ENCODE results near the gene MCC. TPM values are rescaled to one million over a fixed set of nuclear protein-coding genes. Genes with fewer than 3 reads are reported as not detected.

Gene MCC
- total RNA-seq, 5 donors from 2014 or later (not counting 1 experiment from before 2014, with no cell fraction given), result 2.6 to 8.3 (median 6.3) TPM

DNA sequence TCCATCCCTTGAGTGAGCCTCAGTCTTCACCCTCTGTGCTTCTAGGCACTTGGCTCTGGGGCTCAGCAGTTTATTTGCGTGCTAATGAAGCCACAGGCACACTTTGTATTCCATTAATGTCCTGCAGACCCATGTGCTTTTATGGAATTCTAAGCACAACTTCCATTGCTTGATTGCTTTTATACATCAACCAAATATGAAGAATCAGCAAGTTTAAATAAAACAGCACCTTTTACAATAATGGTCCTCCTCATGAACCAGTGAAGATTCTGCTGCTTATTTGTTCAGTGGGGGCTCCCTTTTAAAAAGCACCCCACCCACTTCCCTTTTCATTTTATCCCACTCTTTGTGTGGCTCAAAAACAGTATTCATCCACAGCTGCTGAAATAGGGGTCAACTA lies 451.4 kb downstream of the MCC start:
- ChIA-PET POLR2A (interaction anchor here in 1 of 2 donors (0.6 kb wide), 1 partner anchor 17 kb away, joined by 3 read pairs; no protein-coding TSS in a partner anchor), CTCF (no interaction called here)
- Histone ChIP-seq H3K27ac (ENCODE audit: low read length) (no peak overlapping the region), H3K27me3 (replicated peaks in 1 of 2; ENCODE audit: control insufficient read depth in 2 of 2, extremely low read depth in 1 of 2, insufficient read depth in 2 of 2, low read length in 1 of 2) (peaks cover 0 to 4% of the 10 kb centered on the region in 2 experiments), H3K4me1 (ENCODE audit: control insufficient read depth in 1 of 2, extremely low read depth in 1 of 2, insufficient read depth in 2 of 2, low read length in 2 of 2) (peaks cover 4 to 8% of the 10 kb centered on the region in 2 experiments), H3K36me3 (ENCODE audit: control insufficient read depth in 2 of 2, extremely low read depth in 1 of 2, insufficient read depth in 1 of 2, low read length in 1 of 2) (no peaks in the 10 kb centered on the region), H3K9me3 (no peaks in the 10 kb centered on the region), H3K4me3 (ENCODE audit: control insufficient read depth in 1 of 2, extremely low read depth in 1 of 2, low read length in 1 of 2) (no peak overlapping the region)
- ATAC-seq (replicated peaks in 1 of 4) (no peak), DNase-seq (no peak)
- Mint-ChIP-seq H3K27me3 (no peaks in the 10 kb centered on the region), H3K4me3 (no peak overlapping the region), H3K36me3 (peaks cover 19% of the 10 kb centered on the region), H3K27ac (no peak overlapping the region), H3K4me1 (peaks cover 10 to 21% (median 11%) of the 10 kb centered on the region in 3 donors), H3K9me3 (no peaks in the 10 kb centered on the region)
- WGBS (ENCODE audit: insufficient coverage), result 100% methylated on average over 1 of the region's 1 CpG

DNA sequence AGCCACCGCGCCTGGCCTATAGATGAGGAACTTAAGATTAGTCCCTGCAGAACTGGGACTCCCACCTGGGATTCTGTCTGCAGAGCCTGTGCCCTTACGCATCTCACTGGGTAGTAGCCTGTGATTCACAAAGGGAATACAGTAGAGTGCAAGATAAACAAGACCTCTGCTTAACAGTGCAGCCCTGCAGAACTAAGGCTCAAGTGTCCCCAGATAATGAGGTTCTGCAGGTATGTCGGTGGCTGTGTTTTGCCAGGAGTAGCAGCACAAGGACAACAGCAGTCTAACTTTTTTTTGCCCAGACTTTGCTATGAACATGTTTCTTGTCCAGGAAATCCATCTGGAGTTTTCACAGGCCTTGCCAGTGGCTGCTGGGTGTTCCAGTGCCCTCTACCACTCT lies 451.9 kb downstream of the MCC start:
- Mint-ChIP-seq H3K27ac (no peak overlapping the region), H3K9me3 (no peaks in the 10 kb centered on the region), H3K27me3 (no peaks in the 10 kb centered on the region), H3K36me3 (peaks cover 19% of the 10 kb centered on the region), H3K4me3 (no peak overlapping the region), H3K4me1 (peaks cover 7 to 21% (median 9%) of the 10 kb centered on the region in 3 donors)
- Histone ChIP-seq H3K27ac (ENCODE audit: low read length) (no peak overlapping the region), H3K9me3 (no peaks in the 10 kb centered on the region), H3K36me3 (ENCODE audit: control insufficient read depth in 2 of 2, extremely low read depth in 1 of 2, insufficient read depth in 1 of 2, low read length in 1 of 2) (no peaks in the 10 kb centered on the region), H3K27me3 (replicated peaks in 1 of 2; ENCODE audit: control insufficient read depth in 2 of 2, extremely low read depth in 1 of 2, insufficient read depth in 2 of 2, low read length in 1 of 2) (peaks cover 0 to 4% of the 10 kb centered on the region in 2 experiments), H3K4me1 (ENCODE audit: control insufficient read depth in 1 of 2, extremely low read depth in 1 of 2, insufficient read depth in 2 of 2, low read length in 2 of 2) (peaks cover 4 to 7% of the 10 kb centered on the region in 2 experiments), H3K4me3 (ENCODE audit: control insufficient read depth in 1 of 2, extremely low read depth in 1 of 2, low read length in 1 of 2) (no peak overlapping the region)
- 97% methylated on average over 4 of the region's 4 CpGs for WGBS (ENCODE audit: insufficient coverage)
- ChIA-PET POLR2A (interaction anchor here in 1 of 2 donors (0.6 kb wide), 1 partner anchor 17 kb away, joined by 3 read pairs; no protein-coding TSS in a partner anchor), CTCF (no interaction called here)
- ATAC-seq (replicated peaks in 1 of 4) (no peak), DNase-seq (no peak)

DNA sequence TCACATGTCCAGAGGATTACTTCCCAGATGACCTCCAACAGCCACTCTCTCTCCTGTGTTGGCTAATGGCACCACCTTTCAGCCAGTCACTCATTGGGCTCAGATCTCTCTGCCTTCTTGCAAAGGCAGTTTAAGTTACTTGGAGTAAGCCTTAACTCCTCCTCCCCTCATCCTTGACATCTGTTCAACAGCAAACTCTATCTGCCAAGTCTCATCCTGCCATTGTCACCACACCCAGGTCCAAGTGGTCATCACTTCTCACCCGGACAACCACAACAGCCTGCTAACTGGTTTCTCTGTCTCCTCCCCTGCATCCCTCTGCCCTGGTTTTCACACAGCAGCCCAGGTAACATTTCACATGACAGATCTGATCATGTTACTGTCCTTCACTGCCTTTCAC lies 453.2 kb downstream of the MCC start:
- no peak for ATAC-seq (replicated peaks in 1 of 4)
- Mint-ChIP-seq H3K4me3 (no peak overlapping the region), H3K27ac (peak overlapping the region; percentile 8 to 29), H3K9me3 (no peaks in the 10 kb centered on the region), H3K36me3 (peaks cover 19% of the 10 kb centered on the region), H3K4me1 (peaks cover 4 to 18% (median 6%) of the 10 kb centered on the region in 3 donors), H3K27me3 (no peaks in the 10 kb centered on the region)
- DNase-seq, result no peak
- Histone ChIP-seq H3K36me3 (ENCODE audit: control insufficient read depth in 2 of 2, extremely low read depth in 1 of 2, insufficient read depth in 1 of 2, low read length in 1 of 2) (no peaks in the 10 kb centered on the region), H3K27ac (ENCODE audit: low read length) (no peak overlapping the region), H3K27me3 (replicated peaks in 1 of 2; ENCODE audit: control insufficient read depth in 2 of 2, extremely low read depth in 1 of 2, insufficient read depth in 2 of 2, low read length in 1 of 2) (peaks cover 0 to 4% of the 10 kb centered on the region in 2 experiments), H3K4me1 (ENCODE audit: control insufficient read depth in 1 of 2, extremely low read depth in 1 of 2, insufficient read depth in 2 of 2, low read length in 2 of 2) (peaks cover 0 to 4% of the 10 kb centered on the region in 2 experiments), H3K4me3 (ENCODE audit: control insufficient read depth in 1 of 2, extremely low read depth in 1 of 2, low read length in 1 of 2) (no peak overlapping the region), H3K9me3 (no peaks in the 10 kb centered on the region)
- ChIA-PET CTCF (no interaction called here), POLR2A (interaction anchor here in 1 of 2 donors (0.5 kb wide), 1 partner anchor 132 kb away, joined by 3 read pairs; no protein-coding TSS in a partner anchor)
- WGBS (ENCODE audit: insufficient coverage), result 78% methylated on average over 1 of the region's 1 CpG

DNA sequence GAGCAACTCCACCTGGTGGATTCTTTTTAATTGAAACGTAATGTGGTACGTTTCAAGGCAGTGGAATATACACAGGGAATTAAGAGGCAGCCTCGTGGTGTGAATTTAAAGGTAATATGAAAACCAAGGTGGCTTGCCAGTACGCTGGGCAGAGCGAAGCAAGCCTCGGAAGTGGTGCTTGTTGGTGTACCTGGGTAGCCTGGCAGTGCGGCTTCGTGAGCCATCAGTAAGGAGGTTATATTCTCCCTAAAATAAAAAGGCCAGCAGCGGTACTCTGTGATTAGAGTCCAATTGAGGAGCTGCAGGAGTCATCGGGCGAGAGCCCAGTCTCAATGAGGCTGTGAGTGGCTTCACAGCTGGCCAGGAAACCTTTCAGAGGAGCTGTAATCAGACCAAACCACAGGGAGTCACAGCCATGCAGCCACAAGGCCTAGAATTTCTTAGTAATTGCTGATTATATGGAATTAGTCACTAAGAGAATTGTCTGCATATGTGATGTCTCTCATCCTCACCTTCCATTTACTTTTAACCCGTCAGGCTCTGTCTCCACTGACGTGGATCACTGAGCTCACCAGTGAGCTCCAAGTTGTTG lies 454.0 kb downstream of the MCC start:
- CTCF ChIA-PET, result no interaction called here
- H3K9me3 ChIP-seq, result no peaks in the 10 kb centered on the region
- Mint-ChIP-seq H3K27me3 (no peaks in the 10 kb centered on the region), H3K36me3 (peaks cover 20% of the 10 kb centered on the region), H3K9me3 (no peaks in the 10 kb centered on the region), H3K27ac (no peak overlapping the region), H3K4me1 (peaks cover 4 to 18% (median 10%) of the 10 kb centered on the region in 3 donors), H3K4me3 (no peak overlapping the region)
- no peak overlapping the region for H3K27ac ChIP-seq (ENCODE audit: low read length)
- no peaks in the 10 kb centered on the region for H3K36me3 ChIP-seq (ENCODE audit: control insufficient read depth in 2 of 2, extremely low read depth in 1 of 2, insufficient read depth in 1 of 2, low read length in 1 of 2)
- POLR2A ChIA-PET, result interaction anchor here in 1 of 2 donors (0.5 kb wide), 1 partner anchor 131 kb away, joined by 3 read pairs; no protein-coding TSS in a partner anchor
- no peak overlapping the region for H3K4me3 ChIP-seq (ENCODE audit: control insufficient read depth in 1 of 2, extremely low read depth in 1 of 2, low read length in 1 of 2)
- peaks cover 0 to 4% of the 10 kb centered on the region in 2 experiments for H3K4me1 ChIP-seq (ENCODE audit: control insufficient read depth in 1 of 2, extremely low read depth in 1 of 2, insufficient read depth in 2 of 2, low read length in 2 of 2)
- DNase-seq, result no peak
- no peak for ATAC-seq (replicated peaks in 1 of 4)
- peaks cover 0 to 4% of the 10 kb centered on the region in 2 experiments for H3K27me3 ChIP-seq (replicated peaks in 1 of 2; ENCODE audit: control insufficient read depth in 2 of 2, extremely low read depth in 1 of 2, insufficient read depth in 2 of 2, low read length in 1 of 2)
- 91% methylated on average over 9 of the region's 13 CpGs for WGBS (ENCODE audit: insufficient coverage)

DNA sequence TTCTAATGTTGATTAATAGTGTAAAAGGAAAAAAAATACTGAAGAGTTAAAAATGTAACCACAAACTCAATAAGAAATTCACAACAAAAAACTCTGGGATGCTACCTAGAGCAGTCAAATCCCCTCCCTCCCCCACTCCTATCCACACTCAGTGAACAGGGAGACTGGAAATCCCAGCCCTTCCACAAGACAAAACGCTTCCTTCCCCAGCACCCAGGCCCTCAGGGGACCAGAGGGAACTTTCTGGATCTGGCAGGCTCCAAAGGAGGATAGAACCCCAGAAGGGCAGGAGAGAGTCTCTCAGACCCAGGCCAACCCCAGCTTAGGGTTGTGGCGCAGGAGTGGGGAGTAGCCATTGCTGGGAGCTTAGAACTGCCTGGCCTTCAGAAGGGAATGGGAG lies 456.7 kb downstream of the MCC start:
- peaks cover 29% of the 10 kb centered on the region for H3K36me3 Mint-ChIP-seq
- CTCF ChIA-PET, result no interaction called here

DNA sequence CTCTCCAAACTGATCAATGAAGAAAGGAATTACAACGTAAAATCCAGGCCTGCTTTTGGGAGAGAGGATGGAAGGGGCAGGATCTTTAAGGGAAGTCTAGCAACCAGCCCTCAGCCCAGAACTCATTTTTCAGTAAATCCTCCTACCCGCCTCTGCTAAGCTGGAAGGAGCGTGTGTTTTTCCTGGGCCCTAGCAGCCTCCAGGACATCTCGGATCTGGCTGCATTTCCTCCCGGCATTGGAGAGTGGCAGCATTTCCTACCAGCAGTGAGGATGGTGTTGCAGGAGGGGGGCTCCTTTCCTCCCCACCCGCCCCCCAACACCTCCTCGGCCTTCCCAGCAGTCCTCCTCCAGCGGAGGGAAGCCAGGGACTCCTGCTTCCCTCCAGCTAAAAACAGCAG lies 457.1 kb downstream of the MCC start:
- Histone ChIP-seq H3K27ac (ENCODE audit: low read length) (no peak overlapping the region), H3K4me3 (ENCODE audit: control insufficient read depth in 1 of 2, extremely low read depth in 1 of 2, low read length in 1 of 2) (no peak overlapping the region), H3K36me3 (ENCODE audit: control insufficient read depth in 2 of 2, extremely low read depth in 1 of 2, insufficient read depth in 1 of 2, low read length in 1 of 2) (peaks cover 9 to 18% of the 10 kb centered on the region in 2 donors), H3K9me3 (no peaks in the 10 kb centered on the region), H3K27me3 (replicated peaks in 1 of 2; ENCODE audit: control insufficient read depth in 2 of 2, extremely low read depth in 1 of 2, insufficient read depth in 2 of 2, low read length in 1 of 2) (no peaks in the 10 kb centered on the region), H3K4me1 (ENCODE audit: control insufficient read depth in 1 of 2, extremely low read depth in 1 of 2, insufficient read depth in 2 of 2, low read length in 2 of 2) (peaks cover 0 to 4% of the 10 kb centered on the region in 2 experiments)
- ChIA-PET CTCF (no interaction called here), POLR2A (no interaction called here)
- Mint-ChIP-seq H3K36me3 (peaks cover 31% of the 10 kb centered on the region), H3K9me3 (no peaks in the 10 kb centered on the region), H3K27me3 (no peaks in the 10 kb centered on the region), H3K4me1 (peaks cover 4 to 19% (median 10%) of the 10 kb centered on the region in 3 donors), H3K27ac (no peak overlapping the region), H3K4me3 (no peak overlapping the region)
- DNase-seq (no peak), ATAC-seq (replicated peaks in 1 of 4) (no peak)
- WGBS (ENCODE audit: insufficient coverage), result no CpG with 5 or more reads among the region's 8 CpGs

More for the DNA sequence above, 456.7 kb downstream of the MCC start:
- H3K27ac ChIP-seq (ENCODE audit: low read length), result no peak overlapping the region
- H3K36me3 ChIP-seq (ENCODE audit: control insufficient read depth in 2 of 2, extremely low read depth in 1 of 2, insufficient read depth in 1 of 2, low read length in 1 of 2), result peaks cover 9 to 14% of the 10 kb centered on the region in 2 donors
- H3K4me1 ChIP-seq (ENCODE audit: control insufficient read depth in 1 of 2, extremely low read depth in 1 of 2, insufficient read depth in 2 of 2, low read length in 2 of 2), result peaks cover 0 to 4% of the 10 kb centered on the region in 2 experiments
- ATAC-seq (replicated peaks in 1 of 4) (no peak), DNase-seq (no peak)
- H3K9me3 ChIP-seq, result no peaks in the 10 kb centered on the region
- 83% methylated on average over 1 of the region's 2 CpGs for WGBS (ENCODE audit: insufficient coverage)
- no peak overlapping the region for H3K4me3 Mint-ChIP-seq
- peak overlapping the region in 1 of 2 donors; percentile 44 for H3K27ac Mint-ChIP-seq
- peaks cover 4 to 18% (median 10%) of the 10 kb centered on the region in 3 donors for H3K4me1 Mint-ChIP-seq
- POLR2A ChIA-PET, result no interaction called here
- H3K4me3 ChIP-seq (ENCODE audit: control insufficient read depth in 1 of 2, extremely low read depth in 1 of 2, low read length in 1 of 2), result no peak overlapping the region
- H3K9me3 Mint-ChIP-seq, result no peaks in the 10 kb centered on the region
- H3K27me3 Mint-ChIP-seq, result no peaks in the 10 kb centered on the region
- no peaks in the 10 kb centered on the region for H3K27me3 ChIP-seq (replicated peaks in 1 of 2; ENCODE audit: control insufficient read depth in 2 of 2, extremely low read depth in 1 of 2, insufficient read depth in 2 of 2, low read length in 1 of 2)
